K562 (cell line): ENCODE measurements around the gene TNFRSF11A.

Experiments used
- COPS2 ChIP-seq: fragments of 450-650 bp; conservative IDR thresholded peaks from 2 replicates; pipeline ENCODE4 v1.6.1; 2016; ENCODE audit warnings: mild to moderate bottlenecking, moderate library complexity
- CTCF ChIP-seq, 3 experiments: IDR thresholded peaks in 2 of 3; conservative IDR thresholded peaks in 1 of 3; 2 replicates each; pipeline ENCODE4 v1.5.1; 2011 to 2012; ENCODE audit warnings: low read length in 3 of 3, mild to moderate bottlenecking in 3 of 3, control low read depth in 2 of 3, improper control_type of control experiment in 1 of 3, inconsistent platforms in 1 of 3, low read depth in 1 of 3, mixed read lengths in 1 of 3, moderate library complexity in 1 of 3; ENCODE audit not compliant: insufficient read depth in 2 of 3
- EP300 ChIP-seq: IDR thresholded peaks from 2 replicates; pipeline ENCODE4 v1.6.1; 2012; ENCODE audit warnings: low read length, improper control_type of control experiment
- JUNB ChIP-seq: fragments of 450-650 bp; formaldehyde crosslinking; conservative IDR thresholded peaks from 2 replicates; pipeline ENCODE4 v1.4.0; 2020; ENCODE audit warnings: mild to moderate bottlenecking
- KDM1A ChIP-seq, 2 experiments: fragments of 450-650 bp; IDR thresholded peaks; 2 replicates each; pipeline ENCODE4 v1.6.1; 2016; ENCODE audit warnings: mild to moderate bottlenecking in 2 of 2
- NR3C1 ChIP-seq: sonication (generic); formaldehyde crosslinking; IDR thresholded peaks from 2 replicates; pipeline ENCODE4 v1.8.1; 2022; ENCODE audit warnings: missing genetic modification reagents
- TARDBP ChIP-seq: fragments of 450-650 bp; IDR thresholded peaks from 2 replicates; pipeline ENCODE4 v1.6.1; 2016
- ZBTB7A ChIP-seq: IDR thresholded peaks from 2 replicates; pipeline ENCODE4 v1.6.1; 2011; ENCODE audit warnings: low read depth, mild to moderate bottlenecking, low read length, moderate library complexity, borderline replicate concordance; ENCODE audit not compliant: control insufficient read depth
- ZNF77 ChIP-seq: fragments of 250-450 bp; sonication (Bioruptor Pico); IDR thresholded peaks from 2 replicates; pipeline ENCODE4 v1.5.0; 2020
- TF ChIP-seq, protein P1 (sequence below): sonication (generic); formaldehyde crosslinking; IDR thresholded peaks from 2 replicates; pipeline ENCODE4 v1.8.1; 2023; ENCODE audit warnings: missing genetic modification reagents, mild to moderate bottlenecking, borderline replicate concordance
- TF ChIP-seq, protein P2 (sequence below): sonication (generic); formaldehyde crosslinking; IDR thresholded peaks from 2 replicates; pipeline ENCODE4 v1.5.0; 2020; ENCODE audit warnings: missing genetic modification reagents

GRCh38 chr18:62279561-62279960 lies 45.5 kb upstream of the TNFRSF11A start:
- TF ChIP-seq TARDBP = no peak
- no peak for TF ChIP-seq COPS2
- no peak for TF ChIP-seq CTCF (IDR thresholded peaks at IDR 0.05 in 2 of 3, conservative IDR thresholded peaks at IDR 0.05 in 1 of 3; ENCODE audit: insufficient read depth in 2 of 3, low read depth in 1 of 3, low read length in 3 of 3)
- TF ChIP-seq NR3C1 (CRISPR knock-in tag) = no peak
- TF ChIP-seq JUNB = no peak
- TF ChIP-seq, protein P1, sequence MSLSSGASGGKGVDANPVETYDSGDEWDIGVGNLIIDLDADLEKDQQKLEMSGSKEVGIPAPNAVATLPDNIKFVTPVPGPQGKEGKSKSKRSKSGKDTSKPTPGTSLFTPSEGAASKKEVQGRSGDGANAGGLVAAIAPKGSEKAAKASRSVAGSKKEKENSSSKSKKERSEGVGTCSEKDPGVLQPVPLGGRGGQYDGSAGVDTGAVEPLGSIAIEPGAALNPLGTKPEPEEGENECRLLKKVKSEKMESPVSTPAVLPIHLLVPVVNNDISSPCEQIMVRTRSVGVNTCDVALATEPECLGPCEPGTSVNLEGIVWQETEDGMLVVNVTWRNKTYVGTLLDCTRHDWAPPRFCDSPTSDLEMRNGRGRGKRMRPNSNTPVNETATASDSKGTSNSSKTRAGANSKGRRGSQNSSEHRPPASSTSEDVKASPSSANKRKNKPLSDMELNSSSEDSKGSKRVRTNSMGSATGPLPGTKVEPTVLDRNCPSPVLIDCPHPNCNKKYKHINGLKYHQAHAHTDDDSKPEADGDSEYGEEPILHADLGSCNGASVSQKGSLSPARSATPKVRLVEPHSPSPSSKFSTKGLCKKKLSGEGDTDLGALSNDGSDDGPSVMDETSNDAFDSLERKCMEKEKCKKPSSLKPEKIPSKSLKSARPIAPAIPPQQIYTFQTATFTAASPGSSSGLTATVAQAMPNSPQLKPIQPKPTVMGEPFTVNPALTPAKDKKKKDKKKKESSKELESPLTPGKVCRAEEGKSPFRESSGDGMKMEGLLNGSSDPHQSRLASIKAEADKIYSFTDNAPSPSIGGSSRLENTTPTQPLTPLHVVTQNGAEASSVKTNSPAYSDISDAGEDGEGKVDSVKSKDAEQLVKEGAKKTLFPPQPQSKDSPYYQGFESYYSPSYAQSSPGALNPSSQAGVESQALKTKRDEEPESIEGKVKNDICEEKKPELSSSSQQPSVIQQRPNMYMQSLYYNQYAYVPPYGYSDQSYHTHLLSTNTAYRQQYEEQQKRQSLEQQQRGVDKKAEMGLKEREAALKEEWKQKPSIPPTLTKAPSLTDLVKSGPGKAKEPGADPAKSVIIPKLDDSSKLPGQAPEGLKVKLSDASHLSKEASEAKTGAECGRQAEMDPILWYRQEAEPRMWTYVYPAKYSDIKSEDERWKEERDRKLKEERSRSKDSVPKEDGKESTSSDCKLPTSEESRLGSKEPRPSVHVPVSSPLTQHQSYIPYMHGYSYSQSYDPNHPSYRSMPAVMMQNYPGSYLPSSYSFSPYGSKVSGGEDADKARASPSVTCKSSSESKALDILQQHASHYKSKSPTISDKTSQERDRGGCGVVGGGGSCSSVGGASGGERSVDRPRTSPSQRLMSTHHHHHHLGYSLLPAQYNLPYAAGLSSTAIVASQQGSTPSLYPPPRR (CRISPR knock-in tag) = no peak
- TF ChIP-seq KDM1A (IDR thresholded peaks at IDR 0.05) = no peak
- TF ChIP-seq EP300 = no peak
- no peak for TF ChIP-seq ZBTB7A
- no peak for TF ChIP-seq ZNF77 (CRISPR knock-in tag)
- TF ChIP-seq, protein P2, sequence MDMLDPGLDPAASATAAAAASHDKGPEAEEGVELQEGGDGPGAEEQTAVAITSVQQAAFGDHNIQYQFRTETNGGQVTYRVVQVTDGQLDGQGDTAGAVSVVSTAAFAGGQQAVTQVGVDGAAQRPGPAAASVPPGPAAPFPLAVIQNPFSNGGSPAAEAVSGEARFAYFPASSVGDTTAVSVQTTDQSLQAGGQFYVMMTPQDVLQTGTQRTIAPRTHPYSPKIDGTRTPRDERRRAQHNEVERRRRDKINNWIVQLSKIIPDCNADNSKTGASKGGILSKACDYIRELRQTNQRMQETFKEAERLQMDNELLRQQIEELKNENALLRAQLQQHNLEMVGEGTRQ = no peak
